HPDE6-E6E7 (cell line): ENCODE data around the gene ARHGEF33.
A peak's percentile ranks its signal among the peaks of the same experiment; 100 is the strongest.

Experiments used
- DNase-seq: peaks from one replicate; pipeline ENCODE4 v3.0.0; 2011; ENCODE audit warnings: missing footprints; ENCODE audit errors: extremely low spot score

ARHGEF33 gene

DNA sequence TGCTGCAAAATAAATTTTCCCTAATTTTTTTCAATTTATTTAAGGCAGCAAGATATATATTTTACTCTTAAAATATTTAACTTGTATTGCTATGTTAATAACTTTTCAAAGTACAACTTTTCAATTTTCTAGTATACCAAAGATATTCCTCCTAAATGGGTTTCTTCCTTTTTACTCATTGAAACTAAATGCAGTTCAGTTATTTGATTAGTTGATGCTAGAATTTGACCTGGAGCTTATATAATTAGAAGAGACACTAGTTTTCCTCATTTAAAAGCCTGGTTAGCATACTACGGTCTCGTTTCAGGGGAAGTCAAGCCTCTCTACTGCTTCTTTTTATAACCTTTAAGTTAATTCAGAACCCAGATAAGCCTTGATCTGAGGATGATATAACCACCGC lies at the start of gene ARHGEF33:
Gene ARHGEF33, plus strand, starts transcription at position 301 of the 400 bp plus-strand sequence. CDS start 29,573 bp downstream, outside the sequence.
- no peak for DNase-seq

- no peak for DNase-seq
Measured at GRCh38 chr2:38850045-38850444, 39.6 kb upstream of the ARHGEF33 start.

DNA sequence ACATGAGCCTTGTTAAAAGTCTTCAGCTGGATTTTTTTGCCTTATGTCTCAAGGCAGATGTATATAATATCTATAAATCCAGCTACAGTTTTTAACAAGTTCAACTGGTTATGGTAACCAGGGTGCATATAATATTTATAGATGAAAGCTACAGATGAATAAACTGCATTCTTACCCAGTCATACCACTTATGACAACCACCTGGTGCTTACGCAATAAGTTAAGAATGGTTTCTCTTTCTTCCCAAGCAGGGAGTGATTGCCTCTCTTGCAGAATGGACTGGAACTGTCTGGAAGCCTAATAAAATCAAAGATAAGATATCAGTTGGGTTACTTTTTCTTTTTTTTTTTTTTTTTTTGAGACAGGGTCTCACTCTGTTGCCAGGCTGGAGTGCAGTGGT lies 33.5 kb upstream of the ARHGEF33 start:
- peak; percentile 56 for DNase-seq

- DNase-seq = no peak
Measured at GRCh38 chr2:38862476-38862875, 27.2 kb upstream of the ARHGEF33 start.

DNA sequence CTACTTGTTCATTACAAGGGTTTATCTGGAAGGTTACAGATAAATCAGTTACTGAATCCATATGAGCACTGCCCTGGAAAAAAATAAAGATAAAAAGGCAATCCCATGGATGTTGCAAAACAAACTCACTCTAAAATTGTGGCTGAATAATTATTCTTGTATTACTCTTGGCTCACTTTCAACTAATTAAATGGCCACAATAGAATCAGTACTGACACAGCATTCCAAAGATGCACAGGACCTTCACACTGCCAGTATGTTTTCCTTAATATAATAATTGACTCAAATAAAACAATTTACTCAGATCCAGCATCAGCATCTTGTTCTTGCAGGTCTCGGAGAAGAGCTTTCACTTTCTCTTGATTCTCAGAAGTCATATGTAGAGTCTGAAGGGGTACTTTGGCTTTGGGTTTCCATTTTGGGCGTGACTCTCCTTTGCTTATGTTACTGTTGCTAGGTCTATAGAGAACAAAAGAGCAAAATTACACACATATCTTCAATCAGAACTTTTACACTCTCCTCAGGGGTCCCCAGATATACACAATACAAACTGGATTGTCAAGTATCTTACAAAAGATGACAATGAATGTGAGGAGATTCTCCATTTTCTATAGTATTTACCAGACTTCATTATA lies 26.5 kb upstream of the ARHGEF33 start:
- no peak for DNase-seq

- peak; percentile 25 for DNase-seq
Measured at GRCh38 chr2:38866773-38867443, 22.8 kb upstream of the ARHGEF33 start.

GRCh38 chr2:38871432-38871831 lies 18.2 kb upstream of the ARHGEF33 start:
- DNase-seq = no peak

DNA sequence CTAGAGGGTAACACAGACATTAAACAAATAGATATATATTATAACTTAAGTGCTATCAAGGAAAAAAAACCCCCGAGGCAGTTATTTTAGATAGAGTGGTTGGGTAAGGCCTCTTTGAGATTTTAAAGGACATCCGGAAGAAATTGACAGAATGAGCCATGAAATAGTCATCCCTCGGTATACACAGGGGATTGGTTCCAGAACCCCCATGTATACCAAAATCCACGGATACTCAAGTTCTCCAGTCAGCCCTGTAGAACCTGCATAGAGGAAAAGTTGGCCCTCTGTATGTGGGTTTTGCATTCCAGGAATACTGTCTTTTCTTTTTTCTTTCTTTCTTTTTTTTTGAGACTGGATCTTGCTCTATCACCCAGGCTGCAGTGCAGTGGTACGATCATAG lies 15.9 kb upstream of the ARHGEF33 start:
- DNase-seq = no peak

- no peak for DNase-seq
Measured at GRCh38 chr2:38875227-38875575, 14.5 kb upstream of the ARHGEF33 start.

GRCh38 chr2:38875576-38876367 lies 13.9 kb upstream of the ARHGEF33 start, which contains the start of the genes DHX57 and MORN2:
DHX57 (minus strand) TSS chr2:38875934; CDS start chr2:38868405, 7,529 bp downstream.
MORN2 (plus strand) TSS chr2:38875976.
- DNase-seq = peak; percentile 89

DNA sequence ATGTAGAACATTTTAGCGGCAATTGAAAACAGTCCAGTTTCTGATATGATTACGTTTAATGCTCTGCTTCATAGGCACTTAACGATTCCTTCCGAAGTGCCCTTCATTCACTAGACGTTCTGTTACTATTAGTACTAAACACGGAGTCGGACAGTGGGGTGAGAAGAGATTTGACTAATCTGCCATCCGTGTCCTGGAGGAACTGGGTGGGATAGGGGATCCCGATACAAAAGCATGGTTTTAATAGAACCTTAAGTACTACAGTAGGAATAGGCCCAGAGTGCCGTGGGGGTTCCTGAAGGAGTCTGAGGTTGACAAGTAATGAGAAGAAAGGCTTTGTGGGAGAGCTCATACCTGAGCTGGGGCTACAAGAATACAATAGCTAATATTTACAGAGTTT lies 13.3 kb upstream of the ARHGEF33 start:
- no peak for DNase-seq

GRCh38 chr2:38886063-38886462 lies 3.6 kb upstream of the ARHGEF33 start:
- no peak for DNase-seq

DNA sequence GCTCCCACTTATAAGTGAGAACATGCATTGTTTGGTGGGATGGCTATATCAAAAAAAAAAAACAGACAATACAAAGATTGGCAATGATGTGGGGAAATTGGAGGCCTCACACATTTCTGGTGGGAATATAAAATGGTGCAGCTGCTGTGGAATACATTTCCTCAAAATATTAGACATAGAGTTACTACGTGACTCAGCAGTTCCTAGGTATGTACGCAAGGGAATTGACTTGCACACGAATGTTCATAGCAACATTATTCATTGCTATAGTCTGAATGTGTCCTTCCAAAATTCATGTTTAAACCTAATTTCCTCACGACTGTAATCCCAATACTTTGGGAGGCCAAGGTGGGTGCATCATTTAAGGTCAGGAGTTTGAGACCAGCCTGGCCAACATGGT lies 2.3 kb upstream of the ARHGEF33 start:
- DNase-seq = no peak

DNA sequence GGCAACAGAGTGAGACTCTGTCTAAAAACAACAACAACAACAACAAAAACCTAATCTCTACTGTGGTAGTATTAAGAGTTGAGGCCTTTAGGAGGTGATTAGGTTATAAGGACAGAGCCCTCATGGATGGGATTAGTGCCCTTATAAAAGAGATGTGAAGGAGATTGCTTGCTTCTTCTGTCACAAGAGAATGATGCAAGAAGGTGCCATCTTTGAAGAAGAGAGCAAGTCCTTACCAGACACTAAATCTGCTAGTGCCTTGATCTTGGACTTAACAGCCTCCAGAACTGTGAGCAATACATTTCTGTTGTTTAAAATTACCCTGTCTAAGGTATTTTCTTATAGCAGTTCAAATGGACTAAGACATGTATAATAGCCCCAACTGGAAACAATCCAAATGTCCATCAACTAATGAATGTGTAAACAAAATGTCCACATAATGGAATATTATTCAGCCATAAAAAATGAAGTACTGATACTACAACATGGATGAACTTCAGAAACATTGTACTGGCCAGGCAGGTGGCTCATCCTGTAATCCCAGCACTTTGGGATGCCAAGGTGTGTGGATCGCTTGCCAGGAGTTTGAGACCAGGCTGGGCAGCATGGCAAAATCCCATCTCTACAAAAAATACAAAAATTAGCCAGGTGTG lies 1.6 kb upstream of the ARHGEF33 start:
- no peak for DNase-seq

- DNase-seq = no peak
Measured at GRCh38 chr2:38889045-38889444, 630 bp upstream of the ARHGEF33 start.

DNA sequence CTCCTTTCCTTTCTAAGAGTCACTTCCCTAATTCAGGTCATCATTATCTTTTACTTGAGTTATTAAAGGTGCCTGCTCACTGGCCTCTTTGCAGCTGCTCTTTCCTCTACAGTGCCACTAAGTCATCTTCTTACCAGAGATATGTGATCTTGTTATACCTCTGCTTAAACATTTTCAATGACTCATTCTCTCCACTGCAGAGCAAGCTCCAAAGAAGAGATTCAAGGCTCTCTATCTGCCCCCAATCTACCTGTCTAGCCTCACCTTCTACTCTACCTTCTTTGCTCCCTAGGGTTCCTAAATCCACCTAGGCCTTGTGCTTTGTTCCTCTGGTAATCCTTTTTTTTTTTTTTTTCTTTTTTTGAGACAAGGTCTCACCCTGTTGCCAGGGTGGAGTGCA lies 3.1 kb downstream of the ARHGEF33 start:
- DNase-seq = no peak

DNA sequence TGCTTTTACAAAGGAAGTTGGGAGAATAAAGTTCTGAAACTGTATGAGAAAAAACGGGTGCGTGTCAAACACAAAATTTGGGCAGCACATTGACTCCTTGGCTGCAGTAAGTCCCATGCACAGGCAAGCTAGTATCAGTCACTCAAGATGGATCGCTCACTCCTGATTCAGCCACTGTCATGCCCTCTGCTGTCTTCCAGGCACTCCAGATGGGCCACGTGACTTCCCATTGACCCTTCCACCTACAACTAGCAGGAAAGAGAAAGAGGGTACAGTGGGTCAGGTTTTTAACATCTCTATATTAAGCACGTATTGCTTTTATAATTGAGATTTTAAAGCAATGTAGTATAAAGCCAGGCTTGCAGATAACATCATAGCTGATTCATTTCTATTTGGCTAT lies 8.6 kb downstream of the ARHGEF33 start:
- no peak for DNase-seq

- no peak for DNase-seq
Measured at GRCh38 chr2:38900726-38901125, 11.1 kb downstream of the ARHGEF33 start.

DNA sequence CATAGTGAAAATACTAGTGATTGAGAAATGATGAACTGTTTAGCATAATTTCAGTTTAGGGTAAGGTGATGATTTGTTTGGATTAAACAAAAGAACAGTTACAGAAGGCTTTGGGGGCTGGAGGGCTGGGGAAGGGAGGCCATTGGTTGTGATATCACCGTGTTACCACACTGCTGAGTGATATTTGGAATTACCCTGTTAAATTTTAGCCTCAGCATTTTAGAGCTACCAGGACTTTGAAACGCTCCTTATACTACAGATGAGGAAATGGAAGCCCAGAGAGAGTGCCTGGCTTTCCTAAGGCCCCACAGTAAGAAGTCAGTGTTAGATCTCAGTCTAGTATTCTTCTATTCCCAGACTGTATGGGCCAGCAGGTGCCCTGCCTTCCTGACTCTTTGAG lies 15.6 kb downstream of the ARHGEF33 start:
- DNase-seq = no peak

DNA sequence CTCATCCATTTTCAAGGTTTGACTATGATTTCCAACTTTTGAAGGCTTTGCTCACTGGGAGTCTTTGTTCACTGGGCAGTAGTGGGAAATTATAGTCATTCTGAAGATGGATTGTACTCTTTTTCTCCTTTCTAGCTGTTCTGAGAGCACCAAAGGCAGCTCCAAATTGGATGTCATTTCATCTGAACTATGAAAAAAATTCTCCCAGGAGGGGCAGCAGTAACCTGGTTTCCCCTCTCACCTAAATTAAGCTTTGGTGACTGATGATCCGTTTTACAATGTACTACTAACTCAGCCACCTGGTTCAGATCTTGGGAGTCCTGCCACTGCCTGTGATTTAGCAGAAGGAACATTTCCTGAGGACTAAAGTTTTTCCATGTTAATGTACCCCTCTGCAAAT lies 17.6 kb downstream of the ARHGEF33 start:
- DNase-seq = no peak

DNA sequence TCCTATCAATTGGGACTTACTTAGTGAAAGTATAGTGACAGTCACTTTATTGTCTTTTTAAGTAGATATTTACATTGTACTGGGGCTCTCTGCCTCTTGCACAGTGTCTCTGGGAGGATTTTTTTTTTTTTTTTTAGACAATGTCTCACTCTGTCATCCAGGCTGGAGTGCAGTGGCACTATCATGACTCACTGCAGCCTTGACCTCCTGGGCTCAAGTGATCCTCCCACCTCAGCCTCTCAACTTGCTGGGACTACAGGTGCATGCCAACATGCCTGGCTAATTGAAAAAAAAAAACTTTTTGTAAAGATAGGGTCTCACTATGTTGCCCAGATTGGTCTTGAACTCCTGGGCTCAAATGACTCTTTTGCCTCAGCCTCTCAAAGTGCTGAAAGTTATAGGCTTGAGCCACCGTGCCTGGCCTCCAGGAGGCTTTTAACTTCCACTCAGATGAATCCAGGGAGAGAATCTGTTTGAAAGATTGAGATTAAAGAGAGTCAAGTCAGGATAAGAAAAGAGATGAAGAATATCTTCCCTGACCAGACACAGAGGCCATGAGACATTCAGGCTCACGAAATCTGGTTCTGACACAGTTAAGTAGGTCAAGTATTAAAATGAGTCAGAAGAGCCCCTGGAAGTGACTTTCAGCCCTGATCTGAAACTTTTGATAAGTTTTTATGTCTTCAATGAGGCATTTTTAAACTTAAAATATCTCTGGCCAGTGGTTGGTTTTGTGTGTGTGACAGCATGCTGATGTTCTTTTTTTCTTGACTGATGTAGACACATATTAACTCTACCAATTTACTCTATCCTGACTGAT lies 18.3 kb downstream of the ARHGEF33 start:
- no peak for DNase-seq
